HG03060 (cell line): Measurements from ENCODE around the gene IL11.

Experiments
- ATAC-seq: cut with Tn5 transposase; IDR thresholded peaks from one replicate; pipeline ENCODE4 v1.9.1; 2021; ENCODE audit warnings: low read depth, moderate number of reproducible peaks; ENCODE audit not compliant: unreplicated experiment

Gene IL11

DNA sequence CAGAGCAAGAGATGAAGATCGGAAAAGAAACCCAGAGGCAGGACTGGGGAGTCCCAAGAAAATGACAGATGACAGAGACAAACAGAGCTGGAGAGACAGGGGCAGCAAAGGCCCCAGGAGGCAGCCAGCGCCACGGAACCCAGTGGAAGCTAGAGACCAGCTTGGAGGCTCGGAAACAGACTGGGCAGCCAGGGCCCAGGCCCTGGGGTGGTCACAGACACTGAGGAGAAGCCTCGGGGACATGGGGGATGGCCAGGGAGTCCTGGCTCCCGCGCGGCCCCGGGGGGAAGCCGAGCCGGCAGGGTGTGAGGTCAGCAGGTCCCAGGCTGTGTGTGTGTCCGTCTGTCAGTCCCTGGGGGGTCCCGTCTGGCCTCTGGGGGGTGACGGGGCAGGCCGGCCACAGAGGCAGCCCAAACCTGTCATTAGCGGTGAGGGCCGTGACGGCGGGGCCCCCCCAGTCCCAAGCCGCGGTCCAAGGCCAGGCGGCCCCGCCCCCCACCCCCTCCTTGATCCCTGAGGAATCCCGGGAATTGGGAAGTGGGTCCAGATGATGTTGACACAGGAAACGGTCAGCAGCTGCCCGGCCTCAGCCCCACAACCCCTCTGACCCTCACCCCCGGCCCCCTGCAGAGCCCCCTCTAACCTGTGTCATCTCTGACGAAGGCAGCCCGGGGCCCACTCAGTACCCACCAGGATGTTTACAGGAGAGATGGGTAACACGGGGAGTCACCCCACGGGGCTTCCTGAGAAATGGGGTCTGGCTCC is 3.9 kb upstream of the IL11 start:
- ATAC-seq = no peak

- no peak for ATAC-seq
Measured at GRCh38 chr19:55373306-55373992, 3.2 kb upstream of the IL11 start.

DNA sequence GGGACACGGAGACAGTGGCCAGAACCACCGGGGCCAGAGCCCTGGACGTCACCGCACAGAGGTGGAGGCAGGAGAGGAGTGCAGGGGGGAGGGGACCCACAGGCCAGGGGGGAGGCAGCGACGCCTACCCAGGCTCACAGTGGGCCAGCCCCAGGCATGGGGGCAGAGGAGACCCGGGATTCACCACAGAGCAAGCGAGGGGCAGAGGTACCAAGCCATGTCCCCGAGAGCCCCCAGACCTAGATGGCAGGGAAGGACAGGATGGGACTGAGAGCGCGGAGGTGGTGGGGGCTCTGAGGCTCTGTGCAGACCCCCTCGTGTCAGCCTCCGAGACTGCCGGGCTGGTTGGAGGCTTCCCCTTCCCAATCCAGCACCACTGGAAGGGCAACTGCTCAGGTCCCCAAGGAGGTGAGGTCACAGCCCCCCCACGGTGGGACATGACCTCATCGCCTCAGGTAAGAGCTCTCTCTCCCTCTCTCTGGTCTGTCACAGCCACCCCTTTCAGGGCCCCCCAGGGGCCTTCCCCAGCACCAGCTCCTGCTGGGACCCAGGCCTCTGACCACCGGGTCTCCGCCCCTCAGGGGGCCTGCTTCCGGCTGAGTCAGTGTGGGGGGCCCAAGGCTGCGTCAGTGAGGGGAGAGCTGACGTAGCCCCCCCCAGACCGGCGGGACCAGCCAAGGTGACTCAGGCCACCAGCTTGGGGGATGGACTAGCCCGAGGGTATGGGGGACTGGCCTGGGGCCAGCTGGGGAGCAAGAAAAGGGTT is 2.2 kb upstream of the IL11 start:
- no peak for ATAC-seq

DNA sequence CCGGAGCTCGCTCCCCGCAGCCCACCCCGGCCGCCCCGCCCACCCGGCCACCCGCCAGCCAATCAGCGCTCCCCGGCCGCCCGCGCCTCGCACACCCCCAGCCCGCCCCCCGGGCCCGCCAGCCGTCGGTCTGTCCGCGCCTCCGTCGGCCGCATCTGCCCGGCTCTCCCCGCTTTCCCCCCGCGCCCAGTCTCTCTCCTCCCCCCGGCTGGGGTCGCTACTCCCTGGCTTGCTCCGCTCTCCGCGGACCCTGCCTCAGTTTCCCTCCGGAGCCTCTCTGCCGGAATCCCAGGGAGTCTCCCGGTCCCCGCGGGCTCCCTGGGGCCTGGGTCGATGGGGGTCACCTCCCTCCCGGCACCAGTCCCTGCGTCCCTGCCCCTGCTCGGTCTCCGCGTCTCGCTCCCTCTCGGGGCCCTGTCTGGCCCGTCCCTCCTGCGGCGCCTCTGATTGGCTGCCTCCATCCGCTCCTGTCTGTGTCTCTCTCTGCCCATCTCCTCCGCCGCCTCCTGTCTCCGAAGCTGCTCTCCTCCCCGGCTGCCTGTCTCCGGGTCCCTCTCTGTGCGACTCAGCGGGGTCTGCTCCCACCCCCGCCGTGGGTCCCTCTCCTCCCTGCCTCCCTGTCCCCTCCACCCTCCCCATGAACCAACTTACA is 484 bp downstream of the IL11 start:
- ATAC-seq = no peak

DNA sequence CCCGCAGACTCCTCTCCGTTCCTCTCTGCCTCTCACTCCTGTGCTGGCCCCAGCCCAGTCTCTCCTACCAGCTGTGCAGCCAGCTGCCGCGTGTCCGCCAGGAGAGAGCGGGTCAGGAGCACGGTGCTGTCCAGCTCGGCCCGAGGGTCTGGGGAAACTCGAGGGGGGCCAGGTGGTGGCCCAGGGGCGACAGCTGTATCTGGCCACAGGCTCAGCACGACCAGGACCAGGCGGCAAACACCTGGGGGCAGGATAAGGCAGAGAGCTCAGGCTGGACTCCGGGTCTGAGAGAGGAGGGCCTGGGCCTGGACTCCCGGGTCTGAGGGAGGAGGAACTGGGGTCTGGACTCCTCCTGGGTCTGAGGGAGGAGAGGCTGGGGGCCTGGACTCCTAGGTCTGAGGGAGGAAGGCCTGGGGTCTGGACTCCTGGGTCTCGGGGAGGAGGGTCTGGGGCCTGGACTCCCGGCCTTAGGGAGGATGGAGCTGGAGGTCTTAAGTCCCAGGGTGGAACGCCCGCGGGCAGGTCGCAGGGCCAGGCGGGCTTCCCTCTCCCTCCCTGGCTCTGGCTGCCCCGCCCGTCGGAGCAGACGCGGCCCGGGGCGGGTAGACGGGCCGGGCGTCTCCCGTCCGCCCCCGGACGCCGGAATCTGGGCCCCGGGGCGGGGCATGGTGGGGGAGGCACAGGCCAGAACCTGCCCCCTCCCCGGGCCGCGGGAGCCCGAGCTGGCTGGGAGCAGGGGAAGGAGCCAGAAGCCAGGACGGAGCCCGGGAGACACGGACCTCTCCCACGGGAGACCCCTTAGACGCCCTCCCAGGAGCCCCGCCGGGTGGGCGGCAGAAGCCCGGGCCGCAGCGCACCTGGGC is 1.3 kb downstream of the IL11 start:
- ATAC-seq = no peak

- ATAC-seq = no peak
Measured at GRCh38 chr19:55368106-55368505, 2.2 kb downstream of the IL11 start.

DNA sequence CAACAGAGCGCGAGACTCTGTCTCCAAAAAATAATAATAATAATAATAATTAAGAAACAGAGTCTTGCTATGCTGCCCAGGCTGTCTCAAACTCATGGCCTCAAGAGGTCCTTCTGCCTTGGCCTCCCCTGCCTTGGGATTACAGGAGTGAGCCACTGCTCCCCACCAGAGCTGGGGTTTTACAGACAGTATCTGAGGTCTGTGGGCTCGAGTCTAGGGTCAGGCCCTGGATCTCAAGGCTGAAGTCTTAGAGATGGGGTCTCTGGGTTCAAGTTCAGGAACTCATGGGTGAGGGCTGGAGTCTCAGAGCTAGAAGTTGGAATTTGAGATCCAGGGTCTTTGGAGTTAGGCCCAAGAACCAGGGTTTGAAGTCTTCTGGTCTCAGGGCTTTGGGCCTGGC is 3.5 kb downstream of the IL11 start:
- ATAC-seq = no peak

DNA sequence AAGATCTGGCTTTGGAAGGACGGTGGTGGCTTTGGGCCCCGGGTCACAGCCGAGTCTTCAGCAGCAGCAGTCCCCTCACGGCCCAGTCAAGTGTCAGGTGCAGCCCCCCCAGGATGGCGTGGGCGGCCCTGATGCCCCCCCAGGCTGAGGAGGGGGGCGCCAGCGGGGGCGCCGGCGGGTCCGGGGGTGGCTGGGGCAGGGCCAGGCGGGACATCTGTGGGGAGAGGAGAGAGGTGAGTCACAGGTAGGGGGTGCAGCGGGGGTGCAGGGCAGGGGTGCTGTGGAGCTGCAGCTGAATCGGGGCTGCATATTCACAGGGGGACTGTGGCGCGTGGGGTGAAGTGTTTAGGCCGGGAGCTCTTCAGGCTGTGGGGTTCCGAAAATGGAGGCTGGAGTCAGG is 4.3 kb downstream of the IL11 start:
- ATAC-seq = no peak

- no peak for ATAC-seq
Measured at GRCh38 chr19:55365245-55365644, 5.0 kb downstream of the IL11 start.

DNA sequence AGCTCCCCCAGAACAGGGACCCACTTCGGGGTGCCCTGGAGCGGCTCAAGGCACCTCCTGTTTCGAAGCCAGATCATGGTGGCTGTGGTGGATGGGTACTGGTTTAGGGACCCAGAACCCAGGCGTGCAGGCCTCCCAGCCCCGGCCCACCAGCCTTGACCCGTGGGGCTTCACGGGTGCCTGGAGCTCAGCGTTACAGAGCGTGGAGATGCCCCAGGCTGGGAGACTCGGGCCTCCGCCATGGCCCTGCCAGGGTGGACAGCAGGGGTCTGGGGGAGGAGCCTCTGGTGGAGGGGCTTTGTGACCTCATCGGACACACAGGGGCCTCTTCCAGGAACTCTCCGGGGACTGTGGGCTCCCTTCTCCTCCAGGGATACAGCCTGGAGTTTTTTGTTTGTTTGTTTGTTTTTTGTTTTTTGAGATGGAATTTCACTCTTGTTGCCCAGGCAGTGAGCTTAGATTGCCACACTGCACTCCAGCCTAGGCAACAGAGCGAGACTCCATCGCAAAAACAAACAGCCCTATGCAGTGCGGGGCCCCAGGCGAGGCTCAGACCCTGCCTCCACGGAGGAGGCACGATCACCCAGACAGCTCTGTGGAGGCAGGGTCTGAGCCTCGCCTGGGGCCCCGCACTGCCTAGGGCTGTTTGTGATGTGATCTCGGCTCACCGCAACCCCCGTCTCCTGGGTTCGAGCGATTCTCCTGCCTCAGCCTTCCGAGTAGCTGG is 7.1 kb downstream of the IL11 start, which contains the start of gene GARIN5B:
TSS of gene GARIN5B (minus strand) at position 271 of the 727 bp plus-strand sequence. CDS start at position 77, 194 bp downstream.
- ATAC-seq = no peak

DNA sequence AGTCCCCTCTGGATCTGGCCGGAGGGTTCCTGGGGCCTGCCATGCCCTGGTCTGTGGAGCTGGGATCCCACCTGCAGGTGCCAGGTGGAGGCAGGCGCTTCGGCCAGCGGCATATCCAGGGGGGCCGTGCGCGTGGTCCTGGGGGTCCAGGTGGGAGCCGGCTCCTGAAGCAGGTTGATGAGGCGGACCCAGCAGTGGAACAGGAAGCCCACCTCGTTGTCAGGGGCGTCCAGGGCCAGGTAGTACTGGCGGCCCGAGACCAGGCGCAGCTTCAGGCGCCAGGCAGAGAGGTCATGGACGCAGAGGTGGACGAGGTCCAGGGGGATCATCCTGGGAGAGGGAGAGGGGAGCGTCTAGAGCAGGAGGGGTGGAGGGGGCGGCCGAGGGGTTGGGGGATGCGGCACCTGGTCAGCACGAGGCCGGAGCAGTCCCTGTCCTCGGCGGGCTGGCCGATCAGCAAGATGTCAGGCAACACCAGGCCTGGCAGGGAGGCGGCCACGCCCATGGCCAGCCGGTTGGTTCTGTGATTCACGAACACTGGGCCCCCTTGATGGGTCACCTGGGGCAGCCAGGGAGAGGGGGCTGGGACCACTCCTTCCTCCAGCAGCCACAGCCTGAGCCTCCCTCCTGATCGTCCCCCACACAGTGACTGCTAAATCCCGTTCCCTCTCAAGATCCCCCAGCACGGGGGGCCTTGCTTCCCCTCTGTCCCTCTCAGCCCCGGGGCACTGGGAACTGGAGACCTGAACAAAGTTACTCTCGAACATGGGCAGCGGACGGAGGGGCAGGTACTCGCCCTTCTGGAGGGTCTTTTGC is 7.9 kb downstream of the IL11 start:
- no peak for ATAC-seq

DNA sequence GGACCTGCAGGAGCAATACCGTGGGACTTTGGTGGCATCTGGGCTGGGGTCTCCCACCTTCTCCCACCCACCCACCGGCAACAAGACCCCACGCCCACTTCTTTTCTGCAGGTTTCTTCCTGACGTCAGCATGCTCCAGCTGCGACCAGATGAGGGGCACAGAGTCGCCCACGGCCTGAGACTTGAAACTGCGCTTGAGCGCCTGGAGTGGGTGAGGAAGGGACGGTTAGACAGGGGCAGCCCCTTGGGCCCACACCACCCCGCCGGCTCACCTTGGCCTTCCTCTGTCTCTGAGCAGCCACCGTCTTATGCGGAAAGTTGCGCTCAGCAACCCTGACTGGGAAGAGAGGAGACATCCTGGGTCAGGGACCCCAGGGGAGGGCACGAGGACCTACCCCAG is 9.4 kb downstream of the IL11 start:
- ATAC-seq = no peak

- no peak for ATAC-seq
Measured at GRCh38 chr19:55358943-55359908, 11.0 kb downstream of the IL11 start.

DNA sequence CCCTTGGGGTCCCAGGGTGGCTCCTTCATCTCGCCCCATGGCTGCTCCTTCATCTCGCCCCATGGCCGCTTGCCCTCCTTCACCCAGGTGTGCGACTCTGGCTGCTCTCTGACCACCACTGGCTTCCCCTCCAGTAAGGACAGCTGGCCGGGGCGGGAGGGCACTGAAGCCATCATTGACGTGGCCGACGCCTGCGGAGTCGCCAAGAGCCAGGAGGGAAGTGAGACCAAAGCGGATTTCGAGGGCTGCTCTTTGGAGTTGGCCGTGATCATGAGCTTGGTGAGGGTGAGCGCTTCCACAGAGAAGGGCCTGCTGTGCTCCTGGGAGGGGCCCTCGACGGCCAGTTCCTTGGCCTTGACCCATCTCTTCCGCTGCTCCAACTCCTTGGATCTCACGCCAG is 11.8 kb downstream of the IL11 start:
- ATAC-seq = no peak

- no peak for ATAC-seq
Measured at GRCh38 chr19:55355213-55355821, 14.9 kb downstream of the IL11 start.

DNA sequence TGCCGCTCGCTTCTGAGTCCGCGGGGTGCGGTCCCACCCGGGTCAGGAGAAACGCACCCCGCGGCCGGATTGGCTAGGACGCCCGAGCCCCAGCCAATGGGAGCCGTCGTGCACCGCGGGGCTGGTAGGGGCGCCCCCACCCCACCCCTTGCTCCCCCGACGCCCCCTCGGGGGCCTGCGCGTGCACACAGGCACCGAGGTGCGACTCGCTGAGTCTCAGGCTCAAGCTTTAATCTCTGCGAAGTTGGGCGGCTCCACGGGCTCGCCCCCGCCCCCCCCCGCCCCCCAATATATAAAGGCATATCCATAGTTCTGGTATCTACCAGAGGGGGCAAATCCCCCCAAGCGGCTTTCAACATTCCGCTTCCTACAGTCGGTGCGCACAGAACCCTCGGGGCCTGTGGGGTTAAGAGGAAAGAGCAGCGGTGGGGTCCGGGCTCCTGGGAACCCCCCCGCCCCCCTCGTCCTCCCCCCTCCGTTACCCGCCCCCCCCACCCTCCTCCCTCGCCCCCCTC is 15.5 kb downstream of the IL11 start, which contains the start of gene COX6B2:
TSS of gene COX6B2 (minus strand) at position 22 of the 515 bp plus-strand sequence. CDS start 198 bp downstream, outside the sequence.
- no peak for ATAC-seq
